SU-DHL-6 (cell line): ENCODE results near the gene AVPR1B.

Experiments
- CTCF ChIP-seq: fragments of 200-600 bp; sonication (generic); IDR thresholded peaks from one replicate; pipeline ENCODE4 v1.5.1; 2017; ENCODE audit warnings: antibody characterized with exemption, mild to moderate bottlenecking, low read length, moderate library complexity; ENCODE audit not compliant: insufficient read depth, poor library complexity, severe bottlenecking
- EZH2phosphoT487 ChIP-seq: fragments of 200-600 bp; sonication (generic), shearing (Covaris generic); conservative IDR thresholded peaks from 2 replicates; pipeline ENCODE4 v1.6.1; 2018; ENCODE audit warnings: mild to moderate bottlenecking, antibody characterized with exemption, low read length, moderate library complexity, mixed read lengths

DNA sequence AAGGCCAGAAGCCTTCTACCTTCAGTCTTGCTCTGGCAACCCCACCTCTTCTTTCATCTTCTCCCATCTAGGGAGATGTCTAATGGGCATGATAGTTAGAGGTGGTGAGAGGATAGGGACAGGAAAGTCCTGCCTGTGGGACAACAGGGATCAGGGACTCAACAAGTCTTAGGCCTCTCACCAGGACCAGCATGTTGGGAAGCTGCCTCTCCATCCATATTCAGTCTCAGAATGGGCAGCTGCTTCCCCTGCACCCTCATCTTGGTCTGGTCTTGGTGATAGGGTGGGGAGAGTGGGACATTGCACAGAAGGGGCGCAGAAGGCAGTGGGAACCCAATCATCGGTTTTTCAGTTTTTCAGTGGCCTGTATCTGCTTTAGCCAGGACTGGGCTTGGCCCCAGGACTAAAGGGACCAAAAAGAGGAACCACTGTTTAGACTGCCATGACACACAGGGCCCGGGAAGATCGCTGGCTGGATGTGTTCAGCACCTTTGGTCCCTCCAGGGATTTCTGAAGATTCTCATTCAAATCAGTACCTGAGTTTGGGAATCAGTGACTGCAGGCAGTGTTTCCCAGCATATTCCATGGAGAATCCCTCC, 51.5 kb downstream of the AVPR1B start:
- TF ChIP-seq CTCF (no peak), EZH2phosphoT487 (no peak)
